IMR-90 (cell line): ENCODE results near the gene TIAM1. TPM values are rescaled to one million over a fixed set of nuclear protein-coding genes. Genes with fewer than 3 reads are reported as not detected.
A peak's percentile ranks its signal among the peaks of the same experiment; 100 is the strongest.

Experiments
- ATAC-seq: fragments of 200-7000 bp; cut with Tn5 transposase; 2 replicates; pipeline ENCODE4 v1.9.1; 2020; ENCODE audit warnings: low read depth, mild to moderate bottlenecking, moderate library complexity
- BruUV-seq: library from RNA; stranded (reverse); fragments of 400-500 nt; replicated peaks from 2 replicates; lab custom pipeline; 2021; lab: Mats Ljungman, UMichigan
- CTCF ChIA-PET: fragments of 300-600 bp; formaldehyde crosslinking; extraction: SDS; loops from one replicate; lab custom pipeline; 2021; ENCODE audit warnings: antibody characterized with exemption; lab: Yijun Ruan, JAX
- POLR2A ChIA-PET: fragments of 300-600 bp; sonication (Branson Sonifier 250); formaldehyde crosslinking; loops from one replicate; lab custom pipeline; 2022; ENCODE audit warnings: antibody characterized with exemption; ENCODE audit not compliant: unreplicated experiment; lab: Charles Lee
- DNase-seq: peaks from one replicate; pipeline ENCODE4 v3.0.0; 2013
- H2AFZ ChIP-seq: replicated peaks from 2 replicates; pipeline ENCODE3; 2013; ENCODE audit warnings: low read length, mild to moderate bottlenecking; ENCODE audit not compliant: poor library complexity
- H2AK5ac ChIP-seq: 2 replicates; pipeline ENCODE4 v1.6.1; 2013; ENCODE audit warnings: low read depth, low read length, inconsistent platforms
- H2AK9ac ChIP-seq: replicated peaks from 2 replicates; pipeline ENCODE3; 2013; ENCODE audit warnings: mild to moderate bottlenecking, low read depth, low read length, moderate library complexity; ENCODE audit not compliant: poor library complexity
- H2BK120ac ChIP-seq: 2 replicates; pipeline ENCODE4 v1.6.1; 2013; ENCODE audit warnings: low read depth, low read length, inconsistent platforms
- H2BK15ac ChIP-seq: 3 replicates; pipeline ENCODE4 v1.6.1; 2013; ENCODE audit warnings: low read depth, low read length, inconsistent platforms
- H2BK20ac ChIP-seq: 2 replicates; pipeline ENCODE4 v1.6.1; 2013; ENCODE audit warnings: low read depth, mild to moderate bottlenecking, inconsistent platforms, low read length, moderate library complexity
- H2BK5ac ChIP-seq: 2 replicates; pipeline ENCODE4 v1.6.1; 2013; ENCODE audit warnings: mild to moderate bottlenecking, low read depth, low read length, inconsistent platforms; ENCODE audit not compliant: poor library complexity, severe bottlenecking
- H3K14ac ChIP-seq: replicated peaks from 2 replicates; pipeline ENCODE4 v1.6.1; 2013; ENCODE audit warnings: low read depth, low read length, inconsistent platforms
- H3K18ac ChIP-seq: 2 replicates; pipeline ENCODE4 v1.6.1; 2013; ENCODE audit warnings: low read depth, low read length, control low read depth
- H3K23ac ChIP-seq: 2 replicates; pipeline ENCODE4 v1.6.1; 2013; ENCODE audit warnings: low read depth, low read length, inconsistent platforms
- H3K27ac ChIP-seq: 2 replicates; pipeline ENCODE4 v1.5.1; 2013; ENCODE audit warnings: mild to moderate bottlenecking, control low read depth, low read length; ENCODE audit not compliant: insufficient read depth
- H3K27me3 ChIP-seq: 2 replicates; pipeline ENCODE4 v1.6.1; 2013; ENCODE audit warnings: low read length; ENCODE audit not compliant: control insufficient read depth, insufficient read depth
- H3K36me3 ChIP-seq: 2 replicates; pipeline ENCODE4 v1.6.1; 2013; ENCODE audit warnings: low read length, mixed read lengths; ENCODE audit not compliant: control insufficient read depth, insufficient read depth
- H3K4ac ChIP-seq: 2 replicates; pipeline ENCODE4 v1.6.1; 2013; ENCODE audit warnings: low read depth, low read length, inconsistent platforms
- H3K4me1 ChIP-seq: 2 replicates; pipeline ENCODE4 v1.6.1; 2013; ENCODE audit warnings: low read length, mixed read lengths; ENCODE audit not compliant: control insufficient read depth, insufficient read depth
- H3K4me2 ChIP-seq: 2 replicates; pipeline ENCODE4 v1.6.1; 2013; ENCODE audit warnings: low read depth, mild to moderate bottlenecking, control low read depth, low read length, moderate library complexity
- H3K4me3 ChIP-seq: 2 replicates; pipeline ENCODE4 v1.5.1; 2013; ENCODE audit warnings: low read depth, mild to moderate bottlenecking, control low read depth, low read length, moderate library complexity; ENCODE audit not compliant: insufficient read depth
- H3K56ac ChIP-seq: 2 replicates; pipeline ENCODE4 v1.6.1; 2013; ENCODE audit warnings: low read length, inconsistent platforms; ENCODE audit not compliant: insufficient read depth; ENCODE audit errors: extremely low read depth
- H3K79me1 ChIP-seq, 2 experiments: 2 replicates each; pipeline ENCODE4 v1.6.1; 2013; ENCODE audit warnings: low read length in 2 of 2, inconsistent platforms in 1 of 2, low read depth in 1 of 2
- H3K9ac ChIP-seq: 2 replicates; pipeline ENCODE4 v1.6.1; 2013; ENCODE audit warnings: low read depth, low read length, control low read depth
- H3K9me1 ChIP-seq: 2 replicates; pipeline ENCODE4 v1.6.1; 2013; ENCODE audit warnings: low read length, inconsistent platforms; ENCODE audit not compliant: insufficient read depth
- H3K9me3 ChIP-seq: 2 replicates; pipeline ENCODE4 v1.6.1; 2013; ENCODE audit warnings: low read length; ENCODE audit not compliant: control insufficient read depth, insufficient read depth
- H4K20me1 ChIP-seq: 2 replicates; pipeline ENCODE4 v1.6.1; 2013; ENCODE audit warnings: low read length, inconsistent platforms; ENCODE audit not compliant: insufficient read depth
- H4K5ac ChIP-seq: 2 replicates; pipeline ENCODE4 v1.6.1; 2013; ENCODE audit warnings: mild to moderate bottlenecking, low read depth, low read length, control low read depth
- H4K8ac ChIP-seq, 2 experiments: 2 replicates each; pipeline ENCODE4 v1.6.1; 2013; ENCODE audit warnings: low read depth in 2 of 2, low read length in 2 of 2, control low read depth in 1 of 2, inconsistent platforms in 1 of 2
- H4K91ac ChIP-seq: 2 replicates; pipeline ENCODE4 v1.6.1; 2013; ENCODE audit warnings: low read depth, low read length, inconsistent platforms; ENCODE audit not compliant: insufficient read depth
- BHLHE40 ChIP-seq: fragments of 150-350 bp; IDR thresholded peaks from 2 replicates; pipeline ENCODE4 v1.6.1; 2016; ENCODE audit warnings: mild to moderate bottlenecking, low read depth, low read length
- CEBPB ChIP-seq: IDR thresholded peaks from 2 replicates; pipeline ENCODE4 v1.6.1; 2012; ENCODE audit warnings: low read depth, low read length, improper control_type of control experiment
- CHD1 ChIP-seq: IDR thresholded peaks from 2 replicates; pipeline ENCODE4 v1.6.1; 2012; ENCODE audit warnings: low read depth, low read length, improper control_type of control experiment
- FOS ChIP-seq: fragments of 150-350 bp; IDR thresholded peaks from 2 replicates; pipeline ENCODE4 v1.6.1; 2016; ENCODE audit warnings: low read depth, low read length
- MAFK ChIP-seq: IDR thresholded peaks from 2 replicates; pipeline ENCODE4 v1.6.1; 2012; ENCODE audit warnings: low read depth, low read length, improper control_type of control experiment
- MAZ ChIP-seq: IDR thresholded peaks from 2 replicates; pipeline ENCODE4 v1.6.1; 2012; ENCODE audit warnings: low read depth, mild to moderate bottlenecking, low read length, improper control_type of control experiment, moderate library complexity, borderline replicate concordance
- MXI1 ChIP-seq: IDR thresholded peaks from 2 replicates; pipeline ENCODE4 v1.6.1; 2012; ENCODE audit warnings: low read depth, mild to moderate bottlenecking, low read length, moderate library complexity, borderline replicate concordance
- NFE2L2 ChIP-seq: fragments of 150-350 bp; IDR thresholded peaks from 2 replicates; pipeline ENCODE4 v1.6.1; 2016; ENCODE audit warnings: low read depth, mild to moderate bottlenecking, low read length
- POLR2A ChIP-seq: IDR thresholded peaks from 2 replicates; pipeline ENCODE4 v1.6.1; 2012; ENCODE audit warnings: mild to moderate bottlenecking, low read depth, low read length
- RAD21 ChIP-seq: IDR thresholded peaks from 2 replicates; pipeline ENCODE4 v1.6.1; 2012; ENCODE audit warnings: low read length, improper control_type of control experiment
- RCOR1 ChIP-seq: IDR thresholded peaks from 2 replicates; pipeline ENCODE4 v1.6.1; 2012; ENCODE audit warnings: mild to moderate bottlenecking, low read length, improper control_type of control experiment; ENCODE audit not compliant: insufficient replicate concordance
- RFX5 ChIP-seq: IDR thresholded peaks from 2 replicates; pipeline ENCODE4 v1.8.0; 2012; ENCODE audit warnings: low read depth, mild to moderate bottlenecking, low read length, moderate library complexity
- SMC3 ChIP-seq: fragments of 150-350 bp; IDR thresholded peaks from 2 replicates; pipeline ENCODE4 v1.6.1; 2016; ENCODE audit warnings: low read depth, mild to moderate bottlenecking, antibody characterized with exemption, low read length, moderate library complexity
- WGBS, 2 experiments: methylation state at CpG; one replicate each; pipeline versions ENCODE4 v1.1.5 to v1.1.7; 2013; ENCODE audit warnings: missing lambda C conversion rate in 2 of 2; ENCODE audit not compliant: insufficient read length in 1 of 2; ENCODE audit errors: extremely low coverage in 2 of 2; 5-methylcytosine and 5-hydroxymethylcytosine counted together
- dilution Hi-C: fragments of 300-500 bp; cut with HindIII; formaldehyde crosslinking; loops from one replicate; pipeline ENCODE4 v1.14.3; 2018; ENCODE audit warnings: low sequenced_read_pairs; ENCODE audit not compliant: unreplicated experiment
- in situ Hi-C: fragments of 300-500 bp; cut with MboI; formaldehyde crosslinking; loops from 3 replicates; pipeline ENCODE4 v1.14.3; 2019; ENCODE audit warnings: low sequenced_read_pairs, inconsistent platforms, mixed read lengths
- intact Hi-C: fragments of 100-400 bp; cut with micrococcal nuclease; formaldehyde crosslinking; loops from 2 replicates; pipeline ENCODE4 v1.10.0; 2022
- polyA plus RNA-seq, 3 experiments: library from polyadenylated mRNA; depleted of rRNA; stranded (reverse); fragments of >200 nt; gene quantifications; 2 replicates each; pipeline ENCODE4 v1.2.3, GENCODE V29; 2012; ENCODE audit warnings: low replicate concordance in 1 of 3
- total RNA-seq: library from RNA; depleted of rRNA; stranded (reverse); fragments of >200 nt; gene quantifications from 2 replicates; pipeline ENCODE4 v1.2.3, GENCODE V29; 2012
- TF ChIP-seq, protein P1 (sequence below): fragments of 150-350 bp; IDR thresholded peaks from 2 replicates; pipeline ENCODE4 v1.6.1; 2017; ENCODE audit warnings: mild to moderate bottlenecking, antibody characterized with exemption, low read length, low read depth
- TF ChIP-seq, protein P2 (sequence below): fragments of 150-350 bp; IDR thresholded peaks from 2 replicates; pipeline ENCODE4 v1.6.1; 2016; ENCODE audit warnings: low read depth, mild to moderate bottlenecking, low read length, moderate library complexity, borderline replicate concordance
- TF ChIP-seq, protein P3 (sequence below): conservative IDR thresholded peaks from 2 replicates; pipeline ENCODE4 v1.5.1; 2012; ENCODE audit warnings: mild to moderate bottlenecking, low read depth, low read length, improper control_type of control experiment

The TIAM1 gene
- total and polyA plus RNA-seq, 2 of the 4 experiments (the other 2 are of a cell fraction), result 2.9 to 9.3 TPM

DNA sequence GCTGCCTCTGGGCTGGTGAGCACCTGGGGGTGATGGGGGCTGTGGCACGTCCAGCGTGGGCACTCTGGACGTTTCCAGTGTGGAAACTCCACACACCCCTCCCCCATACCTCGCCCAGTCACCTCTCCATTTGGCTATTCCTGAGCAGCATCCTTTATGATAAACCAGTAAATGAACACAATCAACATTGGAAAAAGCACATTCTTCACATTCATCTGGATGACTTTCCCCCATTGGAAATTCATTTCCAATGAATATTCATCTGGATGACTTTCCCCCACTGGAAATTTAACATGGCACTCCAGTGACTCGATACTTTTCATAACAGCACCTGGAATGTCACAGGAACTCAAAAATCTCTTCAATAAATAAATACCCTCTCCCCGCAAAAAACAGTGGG lies 201.0 kb downstream of the TIAM1 start:
- Histone ChIP-seq H2AK5ac (no peak overlapping the region), H4K5ac (no peak overlapping the region), H2AK9ac (no peak overlapping the region), H3K56ac (no peak overlapping the region), H3K9me1 (no peaks in the 10 kb centered on the region), H3K4me1 (no peaks in the 10 kb centered on the region; the same call in 1 of the 2 replicates), H4K91ac (no peak overlapping the region), H3K79me1 (no peaks in the 10 kb centered on the region), H2BK15ac (no peak overlapping the region), H3K14ac (no peak overlapping the region), H3K4ac (0 out of 2 replicates have a peak overlapping the region, but pooled peaks have one; percentile 18), H2BK20ac (no peak overlapping the region), H2BK120ac (peak overlapping the region; percentile 19; the same call in 1 of the 2 replicates), H3K4me3 (no peak overlapping the region), H4K8ac (no peak overlapping the region), H2AFZ (no peak overlapping the region), H3K18ac (no peak overlapping the region), H4K20me1 (no peaks in the 10 kb centered on the region), H3K27ac (no peak overlapping the region), H2BK5ac (no peak overlapping the region), H3K9me3 (no peaks in the 10 kb centered on the region), H3K4me2 (no peak overlapping the region), H3K27me3 (no peaks in the 10 kb centered on the region), H3K23ac (no peak overlapping the region), H3K36me3 (no peaks in the 10 kb centered on the region), H3K9ac (no peak overlapping the region)
- DNase-seq (peak; percentile 2), ATAC-seq (no peak)
- POLR2A ChIA-PET, result no interaction called here
- CTCF ChIA-PET, result interaction anchor here (1.3 kb wide), 1 partner anchor 12 kb away, joined by 5 read pairs; no protein-coding TSS in a partner anchor
- intact Hi-C loops (no loop called here), dilution Hi-C loops (no loop called here), in situ Hi-C loops (no loop called here)
- TF ChIP-seq BHLHE40 (no peak), SMC3 (no peak), FOS (no peak), MAFK (no peak), RFX5 (no peak), CEBPB (no peak), CHD1 (no peak), RCOR1 (no peak), MAZ (no peak), POLR2A (no peak), MXI1 (no peak), RAD21 (no peak), NFE2L2 (no peak)
- TF ChIP-seq, protein P1, sequence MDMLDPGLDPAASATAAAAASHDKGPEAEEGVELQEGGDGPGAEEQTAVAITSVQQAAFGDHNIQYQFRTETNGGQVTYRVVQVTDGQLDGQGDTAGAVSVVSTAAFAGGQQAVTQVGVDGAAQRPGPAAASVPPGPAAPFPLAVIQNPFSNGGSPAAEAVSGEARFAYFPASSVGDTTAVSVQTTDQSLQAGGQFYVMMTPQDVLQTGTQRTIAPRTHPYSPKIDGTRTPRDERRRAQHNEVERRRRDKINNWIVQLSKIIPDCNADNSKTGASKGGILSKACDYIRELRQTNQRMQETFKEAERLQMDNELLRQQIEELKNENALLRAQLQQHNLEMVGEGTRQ, result no peak
- TF ChIP-seq, protein P2, sequence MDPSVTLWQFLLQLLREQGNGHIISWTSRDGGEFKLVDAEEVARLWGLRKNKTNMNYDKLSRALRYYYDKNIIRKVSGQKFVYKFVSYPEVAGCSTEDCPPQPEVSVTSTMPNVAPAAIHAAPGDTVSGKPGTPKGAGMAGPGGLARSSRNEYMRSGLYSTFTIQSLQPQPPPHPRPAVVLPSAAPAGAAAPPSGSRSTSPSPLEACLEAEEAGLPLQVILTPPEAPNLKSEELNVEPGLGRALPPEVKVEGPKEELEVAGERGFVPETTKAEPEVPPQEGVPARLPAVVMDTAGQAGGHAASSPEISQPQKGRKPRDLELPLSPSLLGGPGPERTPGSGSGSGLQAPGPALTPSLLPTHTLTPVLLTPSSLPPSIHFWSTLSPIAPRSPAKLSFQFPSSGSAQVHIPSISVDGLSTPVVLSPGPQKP, result no peak
- TF ChIP-seq, protein P3, sequence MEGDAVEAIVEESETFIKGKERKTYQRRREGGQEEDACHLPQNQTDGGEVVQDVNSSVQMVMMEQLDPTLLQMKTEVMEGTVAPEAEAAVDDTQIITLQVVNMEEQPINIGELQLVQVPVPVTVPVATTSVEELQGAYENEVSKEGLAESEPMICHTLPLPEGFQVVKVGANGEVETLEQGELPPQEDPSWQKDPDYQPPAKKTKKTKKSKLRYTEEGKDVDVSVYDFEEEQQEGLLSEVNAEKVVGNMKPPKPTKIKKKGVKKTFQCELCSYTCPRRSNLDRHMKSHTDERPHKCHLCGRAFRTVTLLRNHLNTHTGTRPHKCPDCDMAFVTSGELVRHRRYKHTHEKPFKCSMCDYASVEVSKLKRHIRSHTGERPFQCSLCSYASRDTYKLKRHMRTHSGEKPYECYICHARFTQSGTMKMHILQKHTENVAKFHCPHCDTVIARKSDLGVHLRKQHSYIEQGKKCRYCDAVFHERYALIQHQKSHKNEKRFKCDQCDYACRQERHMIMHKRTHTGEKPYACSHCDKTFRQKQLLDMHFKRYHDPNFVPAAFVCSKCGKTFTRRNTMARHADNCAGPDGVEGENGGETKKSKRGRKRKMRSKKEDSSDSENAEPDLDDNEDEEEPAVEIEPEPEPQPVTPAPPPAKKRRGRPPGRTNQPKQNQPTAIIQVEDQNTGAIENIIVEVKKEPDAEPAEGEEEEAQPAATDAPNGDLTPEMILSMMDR, result no peak
- WGBS, 2 experiments, result no CpG with 5 or more reads among the region's 6 CpGs
- BruUV-seq, result no TSS peak
